Liver (tissue), 9 donors: ENCODE data around the gene SYTL3. TPM values are rescaled to one million over a fixed set of nuclear protein-coding genes. Genes with fewer than 3 reads are reported as not detected.
A peak's percentile ranks its signal among the peaks of the same experiment; 100 is the strongest.

Experiments
- DNase-seq: peaks from one replicate; pipeline ENCODE4 v3.0.0-alpha.2; 2017; ENCODE audit warnings: low spot score
- H3K27ac ChIP-seq, 2 donors: one replicate each; pipeline ENCODE4 v1.7.0; 2013; ENCODE audit warnings: inconsistent platforms in 2 of 2, low read length in 2 of 2, control low read depth in 1 of 2, low read depth in 1 of 2, mild to moderate bottlenecking in 1 of 2
- H3K27me3 ChIP-seq, 4 donors: one replicate each; pipeline versions ENCODE4 v1.6.1 to v1.7.0; 2013; ENCODE audit warnings: low read length in 3 of 4, inconsistent platforms in 1 of 4, mild to moderate bottlenecking in 1 of 4, moderate library complexity in 1 of 4; ENCODE audit not compliant: control insufficient read depth in 4 of 4, insufficient read depth in 4 of 4
- H3K36me3 ChIP-seq, 4 donors: one replicate each; pipeline versions ENCODE4 v1.6.1 to v1.7.0; 2013; ENCODE audit warnings: low read length in 3 of 4, mild to moderate bottlenecking in 3 of 4, low read depth in 1 of 4, moderate library complexity in 1 of 4; ENCODE audit not compliant: control insufficient read depth in 4 of 4, insufficient read depth in 3 of 4
- H3K4me1 ChIP-seq, 4 donors: one replicate each; pipeline versions ENCODE4 v1.6.1 to v1.7.0; 2013; ENCODE audit warnings: low read length in 3 of 4, mild to moderate bottlenecking in 3 of 4, moderate library complexity in 1 of 4; ENCODE audit not compliant: control insufficient read depth in 4 of 4, insufficient read depth in 4 of 4
- H3K4me3 ChIP-seq, 3 donors: one replicate each; pipeline versions ENCODE4 v1.6.1 to v1.7.0; 2013; ENCODE audit warnings: low read length in 3 of 3, control low read depth in 1 of 3, low read depth in 1 of 3, mild to moderate bottlenecking in 1 of 3
- H3K9ac ChIP-seq, 2 donors: one replicate each; pipeline ENCODE4 v1.7.0; 2013; ENCODE audit warnings: low read length in 2 of 2, mild to moderate bottlenecking in 2 of 2, moderate library complexity in 2 of 2, control low read depth in 1 of 2, low read depth in 1 of 2
- H3K9me3 ChIP-seq, 4 donors: one replicate each; pipeline versions ENCODE4 v1.6.1 to v1.7.0; 2013; ENCODE audit warnings: low read length in 3 of 4; ENCODE audit not compliant: control insufficient read depth in 4 of 4
- ATF3 ChIP-seq: IDR thresholded peaks from 2 replicates; pipeline ENCODE4 v1.6.1; 2016; ENCODE audit warnings: antibody characterized with exemption
- CTCF ChIP-seq: fragments of 150-350 bp; IDR thresholded peaks from 2 replicates; pipeline ENCODE4 v1.5.1; 2017; ENCODE audit warnings: improper control_type of control experiment, low read depth, low read length; ENCODE audit not compliant: missing input control
- EGR1 ChIP-seq, 2 donors: IDR thresholded peaks; 2 replicates each; pipeline ENCODE4 v1.6.1; 2016 to 2018; ENCODE audit warnings: antibody characterized with exemption in 2 of 2, low read depth in 2 of 2
- HNF4G ChIP-seq: IDR thresholded peaks from 2 replicates; pipeline ENCODE4 v1.6.1; 2016; ENCODE audit warnings: antibody characterized with exemption
- JUND ChIP-seq, 2 donors: IDR thresholded peaks; 2 replicates each; pipeline ENCODE4 v1.6.1; 2016; ENCODE audit warnings: antibody characterized with exemption in 2 of 2
- NR2F2 ChIP-seq: IDR thresholded peaks from 2 replicates; pipeline ENCODE4 v1.6.1; 2016; ENCODE audit warnings: antibody characterized with exemption
- RXRA ChIP-seq, 2 donors: IDR thresholded peaks; 2 replicates each; pipeline ENCODE4 v1.6.1; 2017 to 2018; ENCODE audit warnings: antibody characterized with exemption in 2 of 2, mild to moderate bottlenecking in 1 of 2
- YY1 ChIP-seq: IDR thresholded peaks from 2 replicates; pipeline ENCODE4 v1.6.1; 2016; ENCODE audit warnings: antibody characterized with exemption, mild to moderate bottlenecking
- ZBTB33 ChIP-seq: IDR thresholded peaks from 2 replicates; pipeline ENCODE4 v1.6.1; 2016; ENCODE audit warnings: antibody characterized with exemption
- WGBS: extraction: QIAGEN DNeasy Blood & Tissue Kit; methylation state at CpG from one replicate; pipeline ENCODE4 v1.1.7; 2013; 5-methylcytosine and 5-hydroxymethylcytosine counted together
- polyA plus RNA-seq, 2 donors: library from polyadenylated mRNA; stranded (reverse) in 1 of 2; unstranded in 1 of 2; fragments of 200-250 nt in 1 of 2; fragments of >200 nt in 1 of 2; fragmentation: Nextera tagmentation in 1 of 2; extraction: Ambion mirVana in 1 of 2; gene quantifications; one replicate each; pipeline versions ENCODE4 v1.2.1 to v1.2.3, GENCODE V29; 2013 to 2015
- total RNA-seq, 2 donors: library from RNA; depleted of rRNA; stranded (reverse); fragments of >200 nt; gene quantifications; one replicate each; pipeline ENCODE4 v1.2.3, GENCODE V29; 2014
- donor health status: healthy.
- donor health status: healthy.
- donor health status: healthy.
- donor health status: healthy.
- donor health status: healthy.

Gene SYTL3
- total and polyA plus RNA-seq, 4 donors: 0.28 to 1.7 (median 0.51) TPM

- H3K9me3 ChIP-seq: no peaks in the 10 kb centered on the region
- H3K4me3 ChIP-seq: no peak overlapping the region
- WGBS: 78% methylated on average over 16 of the region's 16 CpGs
- H3K9ac ChIP-seq: no peak overlapping the region
- peaks cover 0 to 6% (median 0%) of the 10 kb centered on the region in 4 donors for H3K4me1 ChIP-seq
- no peaks in the 10 kb centered on the region for H3K27me3 ChIP-seq
- no peak for TF ChIP-seq NR2F2
- TF ChIP-seq CTCF: no peak
- TF ChIP-seq HNF4G: no peak
- no peak for TF ChIP-seq JUND (IDR thresholded peaks at IDR 0.05)
- no peak for TF ChIP-seq ATF3
- TF ChIP-seq RXRA (IDR thresholded peaks at IDR 0.05): no peak
- no peak for TF ChIP-seq EGR1 (IDR thresholded peaks at IDR 0.05; ENCODE audit: low read depth in 2 of 2)
- H3K27ac ChIP-seq: peak overlapping the region in 1 of 2 donors; percentile 48
- no peaks in the 10 kb centered on the region for H3K36me3 ChIP-seq
- no peak for DNase-seq
These were observed 65.8 kb downstream of the SYTL3 start for GRCh38 chr6:158715330-158716311.

GRCh38 chr6:158717341-158718330 lies 67.8 kb downstream of the SYTL3 start:
- Histone ChIP-seq H3K27me3 (no peaks in the 10 kb centered on the region), H3K27ac (no peak overlapping the region), H3K9ac (no peak overlapping the region), H3K36me3 (no peaks in the 10 kb centered on the region), H3K4me3 (no peak overlapping the region), H3K4me1 (peaks cover 0 to 6% (median 0%) of the 10 kb centered on the region in 4 donors), H3K9me3 (no peaks in the 10 kb centered on the region)
- no peak for DNase-seq
- TF ChIP-seq YY1: no peak
- TF ChIP-seq RXRA (IDR thresholded peaks at IDR 0.05): no peak
- TF ChIP-seq CTCF: no peak
- TF ChIP-seq ZBTB33: no peak
- WGBS: 86% methylated on average over 16 of the region's 16 CpGs
